MM.1S (cell line): ENCODE measurements around the gene ITIH3.

ENCODE experiments used
- EZH2 ChIP-seq: fragments of 300-600 bp; sonication (generic); optimal IDR thresholded peaks from 2 replicates; pipeline ENCODE3; 2017; ENCODE audit warnings: low read depth, mild to moderate bottlenecking, antibody characterized with exemption, low read length, mixed read lengths
- EZH2phosphoT487 ChIP-seq: fragments of 300-600 bp; sonication (generic); IDR thresholded peaks from 2 replicates; pipeline ENCODE4 v1.6.1; 2018; ENCODE audit warnings: antibody characterized with exemption, low read length
- TF ChIP-seq, protein P1 (sequence below): fragments of 300-600 bp; sonication (generic); IDR thresholded peaks from 2 replicates; pipeline ENCODE4 v1.5.1; 2016; ENCODE audit warnings: antibody characterized with exemption, low read length, mixed read lengths

- TF ChIP-seq, protein P1, sequence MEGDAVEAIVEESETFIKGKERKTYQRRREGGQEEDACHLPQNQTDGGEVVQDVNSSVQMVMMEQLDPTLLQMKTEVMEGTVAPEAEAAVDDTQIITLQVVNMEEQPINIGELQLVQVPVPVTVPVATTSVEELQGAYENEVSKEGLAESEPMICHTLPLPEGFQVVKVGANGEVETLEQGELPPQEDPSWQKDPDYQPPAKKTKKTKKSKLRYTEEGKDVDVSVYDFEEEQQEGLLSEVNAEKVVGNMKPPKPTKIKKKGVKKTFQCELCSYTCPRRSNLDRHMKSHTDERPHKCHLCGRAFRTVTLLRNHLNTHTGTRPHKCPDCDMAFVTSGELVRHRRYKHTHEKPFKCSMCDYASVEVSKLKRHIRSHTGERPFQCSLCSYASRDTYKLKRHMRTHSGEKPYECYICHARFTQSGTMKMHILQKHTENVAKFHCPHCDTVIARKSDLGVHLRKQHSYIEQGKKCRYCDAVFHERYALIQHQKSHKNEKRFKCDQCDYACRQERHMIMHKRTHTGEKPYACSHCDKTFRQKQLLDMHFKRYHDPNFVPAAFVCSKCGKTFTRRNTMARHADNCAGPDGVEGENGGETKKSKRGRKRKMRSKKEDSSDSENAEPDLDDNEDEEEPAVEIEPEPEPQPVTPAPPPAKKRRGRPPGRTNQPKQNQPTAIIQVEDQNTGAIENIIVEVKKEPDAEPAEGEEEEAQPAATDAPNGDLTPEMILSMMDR, result no peak
- TF ChIP-seq EZH2, result no peak
- no peak for TF ChIP-seq EZH2phosphoT487
Observed at GRCh38 chr3:52789746-52790040, 4.9 kb upstream of the ITIH3 start.
